ENCODE data around the gene NHP2.

NHP2 gene

GRCh38 chr5:178174456-178174855 lies 20.8 kb upstream of the NHP2 start:
- no peak for DNase-seq (ENCODE audit: low spot score)

GRCh38 chr5:178170455-178170854 lies 16.8 kb upstream of the NHP2 start:
- DNase-seq (ENCODE audit: low spot score), result no peak

- DNase-seq (ENCODE audit: low spot score), result no peak
Observed at GRCh38 chr5:178165581-178165980, 11.9 kb upstream of the NHP2 start.

- peak; percentile 75 for DNase-seq (ENCODE audit: low spot score)
Observed at GRCh38 chr5:178163772-178164735, 10.4 kb upstream of the NHP2 start.

- DNase-seq (ENCODE audit: low spot score), result no peak
Observed at GRCh38 chr5:178162481-178162880, 8.8 kb upstream of the NHP2 start.

- DNase-seq (ENCODE audit: low spot score), result no peak
Observed at GRCh38 chr5:178160176-178160575, 6.5 kb upstream of the NHP2 start.

- DNase-seq (ENCODE audit: low spot score), result no peak
Observed at GRCh38 chr5:178155065-178155464, 1.4 kb upstream of the NHP2 start.

GRCh38 chr5:178152491-178153444 lies 917 bp downstream of the NHP2 start:
- no peak for DNase-seq (ENCODE audit: low spot score)

- DNase-seq (ENCODE audit: low spot score), result no peak
Observed at GRCh38 chr5:178150977-178151734, 2.5 kb downstream of the NHP2 start.

- no peak for DNase-seq (ENCODE audit: low spot score)
Observed at GRCh38 chr5:178149199-178149932, 4.3 kb downstream of the NHP2 start.

GRCh38 chr5:178147406-178147805 lies 6.3 kb downstream of the NHP2 start:
- DNase-seq (ENCODE audit: low spot score), result no peak

GRCh38 chr5:178145965-178146820 lies 7.5 kb downstream of the NHP2 start:
- DNase-seq (ENCODE audit: low spot score), result peak; percentile 34

GRCh38 chr5:178143901-178144300 lies 9.8 kb downstream of the NHP2 start:
- DNase-seq (ENCODE audit: low spot score), result no peak

- no peak for DNase-seq (ENCODE audit: low spot score)
Observed at GRCh38 chr5:178143246-178143645, 10.4 kb downstream of the NHP2 start.

- no peak for DNase-seq (ENCODE audit: low spot score)
Observed at GRCh38 chr5:178142642-178143041, 11.0 kb downstream of the NHP2 start.

GRCh38 chr5:178141550-178141949 lies 12.1 kb downstream of the NHP2 start:
- DNase-seq (ENCODE audit: low spot score), result no peak

GRCh38 chr5:178137991-178138390 lies 15.7 kb downstream of the NHP2 start:
- no peak for DNase-seq (ENCODE audit: low spot score)

GRCh38 chr5:178136990-178137389 lies 16.7 kb downstream of the NHP2 start:
- no peak for DNase-seq (ENCODE audit: low spot score)

- no peak for DNase-seq (ENCODE audit: low spot score)
Observed at GRCh38 chr5:178131446-178131996, 22.2 kb downstream of the NHP2 start.
